Muscle of arm (tissue), 12 donors: ENCODE results near the gene MEF2B. TPM values are rescaled to one million over a fixed set of nuclear protein-coding genes. Genes with fewer than 3 reads are reported as not detected.

Experiments
- DNase-seq: peaks from one replicate; pipeline ENCODE4 v3.0.0-alpha.2; 2013
- polyA plus RNA-seq, 12 donors: library from polyadenylated mRNA; unstranded; fragments of 120-200 nt; gene quantifications; one replicate each; pipeline ENCODE4 v1.2.1, GENCODE V29; 2013; ENCODE audit not compliant: insufficient read length in 12 of 12

The MEF2B gene
- polyA plus RNA-seq, 12 donors: 0.66 to 3.4 (median 1.5) TPM; not detected in 2

DNA sequence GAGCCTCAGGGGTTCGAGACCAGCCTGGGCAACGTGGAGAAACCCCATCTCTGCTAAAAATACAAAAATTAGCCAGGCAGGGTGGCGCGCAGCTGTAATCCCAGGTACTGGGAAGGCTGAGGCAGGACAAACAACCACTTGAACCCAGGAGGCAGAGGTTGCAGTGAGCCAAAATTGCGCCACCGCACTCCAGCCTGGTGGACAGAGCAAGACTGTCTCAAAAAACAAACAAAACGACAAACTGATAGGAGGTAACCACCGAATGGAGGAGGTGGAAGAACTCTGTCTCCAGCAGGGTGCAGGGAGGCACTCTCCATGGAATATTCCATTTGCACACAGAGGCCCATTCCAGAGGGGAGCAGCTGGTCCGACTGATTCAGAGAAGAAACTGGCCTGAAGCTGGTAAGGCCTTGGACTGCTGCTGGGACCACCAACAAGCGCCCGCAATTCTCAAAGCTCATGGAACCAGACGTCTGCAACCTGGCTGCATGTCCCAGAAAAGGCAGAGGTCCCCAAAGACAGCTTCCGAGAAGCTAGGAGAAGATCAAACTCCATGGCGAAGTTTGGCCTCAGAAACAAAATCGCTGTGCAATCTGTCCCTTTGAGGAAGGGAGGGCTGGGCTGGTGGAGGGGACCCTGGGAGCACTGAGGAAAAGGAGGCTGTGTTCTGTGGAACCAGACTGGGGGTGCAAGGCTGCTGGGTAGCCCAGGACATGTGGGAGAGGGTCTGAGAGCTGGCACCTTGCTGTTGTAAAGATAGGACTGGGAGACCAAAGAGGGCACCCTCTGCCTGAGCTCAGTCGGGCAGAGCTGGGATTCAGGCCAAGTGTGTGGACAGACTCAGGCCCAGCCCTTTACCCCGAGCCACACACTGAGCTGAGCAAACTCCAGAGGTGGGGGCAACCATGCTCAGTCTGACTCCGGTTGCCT, 71.1 kb downstream of the MEF2B start:
- DNase-seq: no peak

DNA sequence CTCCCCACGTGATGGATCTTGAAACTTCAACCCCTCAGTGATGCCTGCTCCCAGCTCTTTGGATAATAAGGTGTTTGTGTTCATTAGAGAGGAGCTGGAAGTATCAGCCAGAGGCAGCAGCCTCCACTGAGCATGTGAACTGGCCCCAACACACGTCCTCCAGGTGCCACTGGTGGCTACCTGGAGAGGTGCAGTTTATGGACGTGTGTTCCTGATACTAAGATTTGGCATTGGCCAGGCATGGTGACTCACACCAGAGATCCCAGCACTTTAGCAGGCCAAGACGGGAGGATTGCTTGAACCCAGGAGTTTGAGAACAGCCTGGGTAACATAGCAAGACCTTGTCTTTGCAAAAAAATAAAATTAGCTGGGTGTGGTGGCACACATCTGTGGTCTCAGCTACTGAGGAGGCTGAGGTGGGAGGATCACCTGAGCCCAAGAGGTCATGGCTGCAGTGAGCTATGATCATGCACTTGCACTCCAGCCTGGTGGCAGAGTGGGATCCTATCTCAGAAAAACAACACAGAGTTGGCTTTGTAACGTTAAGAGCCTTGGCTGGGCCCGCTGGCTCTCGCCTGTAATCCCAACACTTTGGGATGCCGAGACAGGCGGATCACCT, 71.9 kb downstream of the MEF2B start:
- DNase-seq: no peak

DNA sequence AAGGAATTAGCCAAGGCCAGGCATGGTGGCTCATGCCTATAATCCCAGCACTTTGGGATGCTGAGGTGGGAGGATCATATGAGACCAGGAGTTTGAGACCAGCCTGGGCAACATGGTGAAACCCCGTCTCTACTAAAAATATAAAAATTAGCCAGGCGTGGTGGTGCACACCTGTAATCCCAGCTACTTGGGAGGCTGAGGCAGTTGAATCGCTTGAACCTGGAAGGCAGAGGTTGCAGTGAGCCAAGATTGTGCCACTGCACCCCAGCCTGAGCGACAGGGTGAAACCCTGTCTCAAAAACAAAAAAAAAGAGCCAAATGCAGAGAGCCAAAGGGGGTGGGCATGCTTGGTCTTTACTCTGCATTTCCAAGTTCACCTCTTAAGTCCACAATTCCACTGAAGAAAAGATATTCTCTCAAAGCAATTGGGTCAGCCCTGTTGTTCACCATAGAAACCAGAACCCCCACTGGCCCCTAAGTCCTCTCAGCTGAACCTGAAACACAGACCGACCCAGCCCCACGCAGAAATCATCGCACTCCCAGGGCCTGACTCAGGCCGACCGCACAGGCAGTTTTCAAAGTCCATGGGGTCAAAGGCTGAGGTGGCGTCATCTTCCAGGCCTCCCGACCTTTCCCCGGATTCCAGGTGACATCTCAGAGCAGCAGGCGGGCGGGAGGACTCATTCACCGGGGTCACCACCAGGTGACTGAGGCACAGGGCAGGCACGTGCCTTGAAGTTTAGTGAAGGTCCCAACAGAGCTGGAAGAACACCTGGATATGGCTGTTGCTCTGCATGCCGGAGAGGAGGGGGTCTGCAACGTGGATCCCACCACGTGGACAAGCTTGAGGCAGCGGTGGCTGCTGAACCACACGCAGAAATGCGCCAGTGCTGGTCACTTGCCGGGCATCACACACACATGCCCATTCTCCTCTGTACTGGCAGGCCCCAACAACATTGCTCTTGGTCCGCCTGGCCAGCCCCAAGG, 73.1 kb downstream of the MEF2B start:
- DNase-seq: no peak

DNA sequence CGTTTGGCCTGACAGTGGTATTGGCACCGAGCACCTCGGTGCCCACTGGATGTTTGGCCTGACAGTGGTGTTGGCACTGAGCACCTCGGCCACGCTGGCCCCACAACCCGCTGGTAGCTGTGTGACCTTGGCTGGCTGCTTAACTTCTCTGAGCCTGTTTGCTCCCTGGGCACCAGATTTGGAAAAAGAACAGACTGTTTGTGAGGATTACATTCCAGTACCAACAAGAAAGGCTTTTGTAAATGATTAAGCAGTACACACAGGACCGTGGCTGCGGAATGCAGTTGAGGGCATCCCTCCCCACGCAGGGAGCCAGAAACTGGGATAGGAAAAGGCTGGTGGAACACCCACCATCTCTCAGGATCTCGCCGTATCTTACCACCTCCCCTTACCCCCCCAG, 74.4 kb downstream of the MEF2B start:
- no peak for DNase-seq

Other genes starting within 250 kb of the MEF2B start
- gene HOMER3, start 229.0 kb downstream of the MEF2B start, polyA plus RNA-seq: 10 to 100 TPM in 11 of 12 donors, not detected in 1; 46.8 to 83.7 (median 56.3) TPM
- 10 to 100 TPM in 11 of 12 donors, not detected in 1; 48.8 to 93.0 (median 60.4) TPM for gene SUGP2, start 136.7 kb downstream of the MEF2B start, polyA plus RNA-seq
- 10 to 100 TPM in 11 of 12 donors, not detected in 1; 17.5 to 54.8 (median 23.2) TPM for gene ARMC6, start 136.7 kb downstream of the MEF2B start, polyA plus RNA-seq
- 10 to 100 TPM in 6 of 12 donors, 1 to 10 TPM in 5, not detected in 1; 7.2 to 20.2 (median 10.2) TPM for gene SLC25A42, start 106.3 kb downstream of the MEF2B start, polyA plus RNA-seq
- gene TMEM161A, start 31.8 kb downstream of the MEF2B start, polyA plus RNA-seq: 10 to 100 TPM in 11 of 12 donors, not detected in 1; 13.3 to 30.7 (median 21.5) TPM
- 10 to 100 TPM in 8 of 12 donors, 1 to 10 TPM in 3, not detected in 1; 8.6 to 15.4 (median 11.8) TPM for gene BORCS8, start 21.9 kb upstream of the MEF2B start, polyA plus RNA-seq
- 100 to 1,000 TPM in 1 of 12 donors, 10 to 100 TPM in 10, not detected in 1; 44.3 to 143 (median 52.1) TPM for gene RFXANK, start 22.0 kb upstream of the MEF2B start, polyA plus RNA-seq
- gene NR2C2AP, start 33.2 kb upstream of the MEF2B start, polyA plus RNA-seq: 10 to 100 TPM in 3 of 12 donors, 1 to 10 TPM in 7, not detected in 2; 6.8 to 13.2 (median 9.2) TPM
- 1 to 10 TPM in 1 of 12 donors, under 1 TPM in 8, not detected in 3; 0.05 to 1.3 (median 0.16) TPM for gene NCAN, start 41.7 kb upstream of the MEF2B start, polyA plus RNA-seq
- 1 to 10 TPM in 10 of 12 donors, not detected in 2; 1.3 to 4.1 (median 2.5) TPM for gene TM6SF2, start 103.0 kb upstream of the MEF2B start, polyA plus RNA-seq
- gene SUGP1, start 150.2 kb upstream of the MEF2B start, polyA plus RNA-seq: 10 to 100 TPM in 11 of 12 donors, not detected in 1; 30.7 to 60.9 (median 35.2) TPM
- gene MAU2, start 150.6 kb upstream of the MEF2B start, polyA plus RNA-seq: 100 to 1,000 TPM in 1 of 12 donors, 10 to 100 TPM in 11; 30.4 to 112 (median 47.5) TPM
- gene GATAD2A, start 235.4 kb upstream of the MEF2B start, polyA plus RNA-seq: 10 to 100 TPM in 11 of 12 donors, not detected in 1; 35.2 to 69.9 (median 48.4) TPM